ENCODE results near the gene MAPK9.

The MAPK9 gene

GRCh38 chr5:180331647-180331950 is 39.7 kb upstream of the MAPK9 start:
- no peak for DNase-seq
- no peak for TF ChIP-seq POLR2A (IDR thresholded peaks at IDR 0.05; ENCODE audit: low read length)
- TF ChIP-seq GATA1 (IDR thresholded peaks at IDR 0.05; ENCODE audit: low read depth, low read length), result no peak

- DNase-seq, result no peak
- no peak for TF ChIP-seq POLR2A (IDR thresholded peaks at IDR 0.05; ENCODE audit: low read length)
- no peak for TF ChIP-seq GATA1 (IDR thresholded peaks at IDR 0.05; ENCODE audit: low read depth, low read length)
These were observed 39.1 kb upstream of the MAPK9 start for GRCh38 chr5:180330810-180331646.

DNA sequence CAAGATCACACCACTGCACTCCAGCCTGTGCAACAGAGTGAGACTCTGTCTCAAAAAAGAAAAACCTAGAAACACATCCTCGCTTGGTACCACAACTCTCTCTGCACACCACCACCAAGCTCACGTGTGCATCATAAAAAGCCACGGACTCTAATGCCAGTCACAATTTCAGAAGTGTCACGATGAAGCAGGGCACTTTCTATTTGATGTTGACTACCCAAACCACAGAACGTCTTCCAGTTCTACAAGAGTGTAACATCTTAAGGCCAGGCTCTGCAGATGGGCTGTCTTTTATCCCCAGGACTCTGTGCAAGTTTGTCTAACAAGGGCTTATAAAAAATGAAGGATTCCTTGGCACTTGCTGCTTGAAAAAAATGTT is 38.4 kb upstream of the MAPK9 start:
- DNase-seq, result no peak
- TF ChIP-seq GATA1 (IDR thresholded peaks at IDR 0.05; ENCODE audit: low read depth, low read length) (no peak), POLR2A (IDR thresholded peaks at IDR 0.05; ENCODE audit: low read length) (no peak)

DNA sequence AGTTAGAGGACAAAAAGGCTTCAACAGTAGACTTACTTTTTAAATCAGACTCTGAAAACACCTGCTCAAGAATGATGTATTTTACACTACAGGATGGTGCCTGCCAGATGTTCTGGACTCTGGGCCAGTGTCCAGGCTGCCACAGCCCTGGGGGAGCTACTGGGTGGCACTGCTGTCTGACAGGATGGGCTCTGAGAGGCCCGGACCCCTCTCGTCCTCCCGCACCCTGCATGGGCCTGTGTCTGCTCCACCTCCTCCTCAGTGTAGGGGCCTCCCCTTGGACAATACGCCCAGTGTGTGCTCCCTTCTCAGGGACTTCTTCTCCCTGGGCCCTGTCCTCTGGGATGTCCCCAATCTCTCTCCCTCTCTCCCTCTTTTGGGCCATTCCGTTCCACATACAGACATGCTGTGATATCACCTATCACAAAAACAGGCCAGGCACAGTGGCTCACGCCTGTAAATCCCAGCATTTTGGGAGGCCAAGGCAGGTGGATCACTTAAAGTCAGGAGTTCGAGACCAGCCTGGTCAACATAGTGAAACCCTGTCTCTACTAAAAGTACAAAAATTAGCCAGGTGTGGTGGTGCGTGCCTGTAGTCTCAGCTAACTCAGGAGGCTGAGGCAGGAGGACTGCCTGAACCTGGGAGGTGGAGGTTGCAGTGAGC is 37.9 kb upstream of the MAPK9 start:
- no peak for TF ChIP-seq GATA1 (IDR thresholded peaks at IDR 0.05; ENCODE audit: low read depth, low read length)
- no peak for TF ChIP-seq POLR2A (IDR thresholded peaks at IDR 0.05; ENCODE audit: low read length)
- no peak for DNase-seq

DNA sequence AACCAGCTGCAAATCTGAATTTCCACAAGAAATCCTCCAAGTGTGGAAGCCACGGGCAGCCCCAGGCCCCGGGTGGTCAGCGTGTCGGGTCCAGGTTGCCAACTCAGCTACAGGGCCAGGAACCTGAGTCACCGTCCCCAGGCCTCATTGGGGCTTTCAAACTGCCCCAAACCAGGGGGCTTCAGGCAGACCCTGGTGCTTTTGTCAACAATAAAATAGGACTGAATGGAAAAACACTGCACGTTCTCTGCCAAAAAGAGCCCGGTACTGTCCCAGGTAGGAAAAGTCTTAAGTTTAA is 37.2 kb upstream of the MAPK9 start:
- TF ChIP-seq POLR2A (IDR thresholded peaks at IDR 0.05; ENCODE audit: low read length), result no peak
- TF ChIP-seq GATA1 (IDR thresholded peaks at IDR 0.05; ENCODE audit: low read depth, low read length), result no peak
- DNase-seq, result no peak

- TF ChIP-seq POLR2A (IDR thresholded peaks at IDR 0.05; ENCODE audit: low read length), result no peak
- TF ChIP-seq GATA1 (IDR thresholded peaks at IDR 0.05; ENCODE audit: low read depth, low read length), result no peak
- peak; percentile 80 to 88 for DNase-seq
These were observed 36.6 kb upstream of the MAPK9 start for GRCh38 chr5:180328296-180329137.

GRCh38 chr5:180326989-180327565 is 35.2 kb upstream of the MAPK9 start:
- DNase-seq, result no peak
- TF ChIP-seq GATA1 (IDR thresholded peaks at IDR 0.05; ENCODE audit: low read depth, low read length) (no peak), POLR2A (IDR thresholded peaks at IDR 0.05; ENCODE audit: low read length) (no peak)

DNA sequence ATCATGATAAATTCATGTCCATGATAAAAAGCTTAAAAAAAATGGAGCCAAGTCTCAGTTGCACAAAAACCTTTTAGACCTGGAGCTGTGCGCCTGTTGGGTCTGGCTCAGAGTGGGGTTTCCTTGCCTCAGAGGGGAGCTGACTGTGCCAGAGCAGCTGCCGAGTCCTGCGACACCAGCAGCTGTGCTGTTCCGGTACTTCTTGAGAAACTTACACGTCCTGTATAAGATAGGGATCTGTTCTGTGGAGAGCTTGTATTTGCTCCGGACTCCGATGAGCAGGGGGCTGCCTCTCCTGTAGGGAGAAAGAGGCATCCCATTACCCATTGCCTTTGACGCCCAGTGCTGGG is 32.7 kb upstream of the MAPK9 start:
- no peak for DNase-seq
- TF ChIP-seq GATA1 (IDR thresholded peaks at IDR 0.05; ENCODE audit: low read depth, low read length) (no peak), POLR2A (IDR thresholded peaks at IDR 0.05; ENCODE audit: low read length) (no peak)

GRCh38 chr5:180323941-180324600 is 32.2 kb upstream of the MAPK9 start:
- DNase-seq, result no peak
- no peak for TF ChIP-seq POLR2A (IDR thresholded peaks at IDR 0.05; ENCODE audit: low read length)
- TF ChIP-seq GATA1 (IDR thresholded peaks at IDR 0.05; ENCODE audit: low read depth, low read length), result no peak

- no peak for TF ChIP-seq GATA1 (IDR thresholded peaks at IDR 0.05; ENCODE audit: low read depth, low read length)
- TF ChIP-seq POLR2A (IDR thresholded peaks at IDR 0.05; ENCODE audit: low read length), result no peak
These were observed 31.3 kb upstream of the MAPK9 start for GRCh38 chr5:180323160-180323559.

DNA sequence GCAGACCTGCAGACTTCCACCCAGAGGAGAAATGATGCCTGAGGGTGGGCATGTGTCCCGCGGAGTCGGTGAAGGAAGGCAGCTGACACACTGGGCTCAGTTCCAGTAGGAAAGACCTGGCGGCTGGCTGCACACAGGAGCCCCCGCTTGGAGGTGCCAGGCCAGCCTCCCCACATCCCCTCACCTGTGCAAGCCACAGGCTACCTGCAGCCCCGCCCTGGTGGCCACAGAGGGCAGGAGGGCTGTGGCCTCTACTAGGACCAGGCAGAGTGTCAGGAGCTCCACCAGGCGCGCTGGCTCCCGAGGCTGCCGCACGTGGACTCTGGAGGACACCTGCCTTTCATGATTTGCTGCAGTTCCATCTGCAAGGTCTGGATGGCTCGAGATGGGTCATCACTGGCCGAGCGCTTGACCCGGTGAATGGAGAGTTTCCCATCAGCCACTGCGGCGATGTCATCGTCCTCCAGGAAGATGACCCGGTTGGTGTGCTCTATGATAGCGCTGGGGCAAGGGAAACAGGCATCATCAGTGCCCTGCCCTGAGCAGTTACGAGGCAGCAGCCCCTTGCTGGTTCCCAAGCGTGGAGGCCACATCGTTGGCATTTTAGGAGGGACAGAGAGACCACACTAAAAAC is 26.7 kb upstream of the MAPK9 start:
- TF ChIP-seq POLR2A (IDR thresholded peaks at IDR 0.05; ENCODE audit: low read length), result no peak
- TF ChIP-seq GATA1 (IDR thresholded peaks at IDR 0.05; ENCODE audit: low read depth, low read length), result no peak
- DNase-seq, result no peak

More at GRCh38 chr5:180323160-180323559, 31.3 kb upstream of the MAPK9 start:
- no peak for DNase-seq

- DNase-seq, result no peak
- TF ChIP-seq GATA1 (IDR thresholded peaks at IDR 0.05; ENCODE audit: low read depth, low read length) (no peak), POLR2A (IDR thresholded peaks at IDR 0.05; ENCODE audit: low read length) (no peak)
These were observed 24.7 kb upstream of the MAPK9 start for GRCh38 chr5:180316586-180316985.

DNA sequence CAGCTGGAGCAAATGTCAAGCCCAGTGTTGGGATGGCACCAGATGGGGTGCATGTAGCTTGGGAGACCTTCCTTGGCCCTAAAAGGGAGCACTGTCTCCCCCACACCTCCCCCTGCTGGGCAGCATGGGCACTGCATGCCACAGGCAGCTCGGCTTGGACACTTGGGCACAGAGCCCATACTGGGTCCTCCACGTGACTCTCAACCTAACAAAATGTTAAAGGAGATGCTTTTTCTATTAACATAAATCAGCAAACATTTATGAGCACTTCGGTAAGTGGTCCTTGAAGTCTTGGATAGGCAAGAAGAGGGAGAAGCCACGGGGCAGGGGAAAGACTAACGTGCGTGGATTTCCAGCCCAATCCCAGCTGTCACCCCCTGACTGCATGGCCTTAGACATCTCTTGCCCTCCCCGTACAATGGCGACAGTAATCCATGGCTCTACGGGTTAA is 23.9 kb upstream of the MAPK9 start:
- TF ChIP-seq GATA1 (IDR thresholded peaks at IDR 0.05; ENCODE audit: low read depth, low read length) (no peak), POLR2A (IDR thresholded peaks at IDR 0.05; ENCODE audit: low read length) (no peak)

More for the DNA sequence above, 23.9 kb upstream of the MAPK9 start:
- peak; percentile 68 to 77 for DNase-seq

Measured in erythroblast (primary cell).